K562 (cell line): ENCODE results near the gene FAM83B. TPM values are rescaled to one million over a fixed set of nuclear protein-coding genes. Genes with fewer than 3 reads are reported as not detected.

Source experiments
- ATAC-seq: fragments of 200-7000 bp; cut with Tn5 transposase; 3 replicates; pipeline ENCODE4 v1.9.1; 2020; ENCODE audit warnings: moderate library complexity
- BruUV-seq: library from RNA; stranded (reverse); fragments of 400-500 nt; replicated peaks from 2 replicates; lab custom pipeline; 2021; lab: Mats Ljungman, UMichigan
- CTCF ChIA-PET: fragments of 300-600 bp; formaldehyde crosslinking; extraction: SDS; loops from one replicate; lab custom pipeline; 2021; ENCODE audit warnings: low intra/inter-chr PET ratio; lab: Yijun Ruan, JAX
- POLR2A ChIA-PET: fragments of 300-600, 350-650 bp; sonication (Branson Sonifier 250); formaldehyde crosslinking; extraction: SDS; loops from one replicate; lab custom pipeline; 2021; ENCODE audit warnings: antibody characterized with exemption, inconsistent platforms; lab: Yijun Ruan, JAX
- DNase-seq, 4 experiments: peaks; one replicate each; pipeline versions ENCODE4 v3.0.0 to v3.0.0-alpha.2; 2011 to 2018; ENCODE audit warnings: low spot score in 3 of 4, mixed read lengths in 3 of 4; ENCODE audit errors: extremely low read depth in 1 of 4
- FAIRE-seq: peaks from 2 replicates; lab custom pipeline; 2011; peaks lifted over from hg19 to GRCh38; lab: Jason Lieb, UNC
- H2AFZ ChIP-seq: 2 replicates; pipeline ENCODE4 v1.6.0; 2011; ENCODE audit warnings: low read depth, low read length, control low read depth, inconsistent platforms
- H3K27ac ChIP-seq: fragments of 200-600 bp; 3 replicates; pipeline ENCODE4 v1.8.0; 2011; ENCODE audit warnings: low read depth, mild to moderate bottlenecking, control low read depth, inconsistent platforms, low read length, moderate library complexity, mixed read lengths; ENCODE audit errors: extremely low read depth
- H3K27me3 ChIP-seq, 2 experiments: fragments of 300-600 bp in 1 of 2; 2 replicates in 1 of 2; 3 replicates in 1 of 2; pipeline versions ENCODE4 v1.6.0 to v1.8.0; 2011; ENCODE audit warnings: inconsistent platforms in 2 of 2, low read length in 2 of 2, mild to moderate bottlenecking in 1 of 2, mixed read lengths in 1 of 2, moderate library complexity in 1 of 2; ENCODE audit not compliant: control insufficient read depth in 2 of 2, insufficient read depth in 2 of 2
- H3K36me3 ChIP-seq: fragments of 300-600 bp; 3 replicates; pipeline ENCODE4 v1.8.0; 2011; ENCODE audit warnings: mild to moderate bottlenecking, low read length, inconsistent platforms; ENCODE audit not compliant: control insufficient read depth, insufficient read depth
- H3K4me1 ChIP-seq, 2 experiments: fragments of 200-600 bp in 1 of 2; replicated peaks in 1 of 2; 2 replicates in 1 of 2; 3 replicates in 1 of 2; pipeline versions ENCODE4 v1.5.1 to v1.8.0; 2011; ENCODE audit warnings: inconsistent platforms in 2 of 2, low read length in 2 of 2, mild to moderate bottlenecking in 1 of 2, mixed read lengths in 1 of 2, moderate library complexity in 1 of 2; ENCODE audit not compliant: control insufficient read depth in 2 of 2, insufficient read depth in 2 of 2
- H3K4me2 ChIP-seq: 2 replicates; pipeline ENCODE4 v1.6.1; 2011; ENCODE audit warnings: low read length, control low read depth, inconsistent platforms, mixed read lengths; ENCODE audit not compliant: insufficient read depth
- H3K4me3 ChIP-seq: fragments of 200-600 bp; sonication (generic), shearing (Covaris generic); 2 replicates; pipeline ENCODE4 v1.5.1; 2016; ENCODE audit warnings: control low read depth, inconsistent platforms
- H3K79me2 ChIP-seq: fragments of 200-600 bp; 3 replicates; pipeline ENCODE4 v1.8.0; 2011; ENCODE audit warnings: low read length, inconsistent platforms; ENCODE audit not compliant: control insufficient read depth, insufficient read depth
- H3K9ac ChIP-seq, 2 experiments: 2 replicates each; pipeline versions ENCODE4 v1.6.0 to v1.6.1; 2011; ENCODE audit warnings: low read depth in 2 of 2, low read length in 2 of 2, control low read depth in 1 of 2, inconsistent platforms in 1 of 2, mild to moderate bottlenecking in 1 of 2, mixed read lengths in 1 of 2; ENCODE audit not compliant: insufficient read depth in 1 of 2
- H3K9me1 ChIP-seq: one replicate; pipeline ENCODE4 v1.6.0; 2011; ENCODE audit warnings: inconsistent platforms, mild to moderate bottlenecking, low read length, moderate library complexity; ENCODE audit not compliant: control insufficient read depth, insufficient read depth
- H3K9me3 ChIP-seq: replicated peaks from 2 replicates; pipeline ENCODE4 v1.5.1; 2011; ENCODE audit warnings: low read depth, low read length, inconsistent platforms; ENCODE audit not compliant: control insufficient read depth, insufficient read depth
- H4K20me1 ChIP-seq: replicated peaks from 2 replicates; pipeline ENCODE4 v1.6.1; 2011; ENCODE audit warnings: low read length, inconsistent platforms, mixed read lengths; ENCODE audit not compliant: control insufficient read depth, insufficient read depth
- E2F1 ChIP-seq: sonication (generic); formaldehyde crosslinking; IDR thresholded peaks from 2 replicates; pipeline ENCODE4 v1.8.1; 2023; ENCODE audit warnings: mild to moderate bottlenecking, missing genetic modification reagents, moderate library complexity
- ESRRA ChIP-seq: fragments of 450-650 bp; IDR thresholded peaks from 2 replicates; pipeline ENCODE4 v1.6.1; 2014; ENCODE audit warnings: low read depth, mild to moderate bottlenecking, moderate library complexity, borderline replicate concordance
- MYNN ChIP-seq, 2 experiments: sonication (generic); formaldehyde crosslinking in 1 of 2; IDR thresholded peaks; 2 replicates each; pipeline versions ENCODE4 v1.5.0 to v1.6.1; 2016 to 2020; ENCODE audit warnings: antibody characterized with exemption in 1 of 2, missing genetic modification reagents in 1 of 2
- PRMT5 ChIP-seq: sonication (generic); formaldehyde crosslinking; IDR thresholded peaks from 2 replicates; pipeline ENCODE4 v1.5.0; 2020; ENCODE audit warnings: missing genetic modification reagents
- SIX5 ChIP-seq, 2 experiments: IDR thresholded peaks; 2 replicates each; pipeline ENCODE4 v1.6.1; 2011; ENCODE audit warnings: low read length in 2 of 2, borderline replicate concordance in 1 of 2, low read depth in 1 of 2, mild to moderate bottlenecking in 1 of 2, moderate library complexity in 1 of 2; ENCODE audit not compliant: insufficient read depth in 1 of 2
- ZBTB26 ChIP-seq: fragments of 450-650 bp; formaldehyde crosslinking; IDR thresholded peaks from 2 replicates; pipeline ENCODE4 v1.4.0; 2022; ENCODE audit warnings: missing genetic modification characterization
- ZNF318 ChIP-seq, 2 experiments: fragments of 450-650 bp; IDR thresholded peaks; 2 replicates each; pipeline ENCODE4 v1.6.1; 2016; ENCODE audit warnings: mild to moderate bottlenecking in 2 of 2, borderline replicate concordance in 1 of 2, low read depth in 1 of 2, moderate library complexity in 1 of 2
- ZNF79 ChIP-seq: fragments of 250-450 bp; sonication (Bioruptor Pico); IDR thresholded peaks from 2 replicates; pipeline ENCODE4 v1.4.0; 2020; ENCODE audit warnings: low read depth, mild to moderate bottlenecking, moderate library complexity
- WGBS: fragments of 100-300 bp; shearing (Covaris generic); methylation state at CpG from one replicate; pipeline ENCODE4 v1.1.6; 2016; ENCODE audit warnings: low coverage, mixed read lengths; ENCODE audit not compliant: insufficient coverage; ENCODE audit errors: missing lambda C conversion rate; 5-methylcytosine and 5-hydroxymethylcytosine counted together
- in situ Hi-C: fragments of 300-500 bp; cut with MboI; formaldehyde crosslinking; loops from 4 replicates; pipeline ENCODE4 v1.15.0; 2018; ENCODE audit warnings: inconsistent platforms, mixed read lengths
- intact Hi-C: fragments of 100-400 bp; cut with micrococcal nuclease; formaldehyde crosslinking; loops from 2 replicates; pipeline ENCODE4 v1.14.2; 2022
- polyA plus RNA-seq, 8 experiments: library from polyadenylated mRNA; depleted of rRNA in 4 of 8; stranded (reverse) in 5 of 8; unstranded in 3 of 8; fragments of >200 nt; fragmentation: Nextera tagmentation in 2 of 8; fragmentation: Illumina TruSeq in 1 of 8; extraction: Ambion mirVana in 2 of 8; extraction: Trizol in 1 of 8; gene quantifications; 2 replicates each; pipeline versions ENCODE4 v1.2.1 to v1.2.3, GENCODE V29; 2011 to 2014; ENCODE audit warnings: inconsistent platforms in 1 of 8, missing spikeins in 1 of 8
- total RNA-seq, 7 experiments: library from RNA; depleted of rRNA in 6 of 7; stranded (reverse); fragments of >200 nt in 6 of 7; fragmentation: Illumina TruSeq in 2 of 7; extraction: Trizol in 2 of 7; gene quantifications; 2 replicates each; pipeline versions ENCODE4 v1.2.1 to v1.2.3, GENCODE V29; 2011 to 2021; ENCODE audit warnings: low replicate concordance in 1 of 7

Gene FAM83B
- total and polyA plus RNA-seq, 9 of the 15 experiments (the other 6 are each of a cell fraction or from before 2014, with no cell fraction given) = not detected

- Histone ChIP-seq H3K9me1 (no peaks in the 10 kb centered on the region), H3K27me3 (no peaks in the 10 kb centered on the region)
- TF ChIP-seq SIX5 (IDR thresholded peaks at IDR 0.05; ENCODE audit: borderline replicate concordance in 1 of 2, insufficient read depth in 1 of 2, low read depth in 1 of 2, low read length in 2 of 2) = no peak
- no peak for TF ChIP-seq ESRRA
- TF ChIP-seq E2F1 (CRISPR knock-in tag) = no peak
- no peak for TF ChIP-seq ZNF318 (IDR thresholded peaks at IDR 0.05; ENCODE audit: borderline replicate concordance in 1 of 2, low read depth in 1 of 2)
- TF ChIP-seq MYNN (IDR thresholded peaks at IDR 0.05) = no peak
- TF ChIP-seq MYNN (CRISPR knock-in tag; IDR thresholded peaks at IDR 0.05) = no peak
- no peak for TF ChIP-seq ZBTB26 (CRISPR knock-in tag)
- no peak for TF ChIP-seq ZNF79 (CRISPR knock-in tag)
- no peak for TF ChIP-seq PRMT5
Observed at GRCh38 chr6:54958446-54958845, 111.9 kb downstream of the FAM83B start.

More at GRCh38 chr6:54958446-54958845, 111.9 kb downstream of the FAM83B start:
- Histone ChIP-seq H3K4me1 (no peaks in the 10 kb centered on the region), H3K4me2 (no peak overlapping the region), H3K79me2 (no peaks in the 10 kb centered on the region), H3K4me3 (no peak overlapping the region), H2AFZ (no peak overlapping the region), H3K36me3 (no peaks in the 10 kb centered on the region), H3K9ac (no peak overlapping the region), H3K27ac (no peak overlapping the region), H4K20me1 (no peaks in the 10 kb centered on the region), H3K9me3 (no peaks in the 10 kb centered on the region)
- FAIRE-seq (no peak), ATAC-seq (no peak), DNase-seq (no peak)
- intact Hi-C loops = no loop called here
- POLR2A ChIA-PET = no interaction called here
- CTCF ChIA-PET = no interaction called here
- BruUV-seq = no TSS peak
- in situ Hi-C loops = no loop called here
- 0% methylated on average over 3 of the region's 3 CpGs for WGBS
